HEK293T (cell line): ENCODE results near the gene PCNX2.

Experiments used
- ARNT ChIP-seq: fragments of 450-650 bp; IDR thresholded peaks from 2 replicates; pipeline ENCODE4 v1.6.1; 2017; ENCODE audit warnings: mild to moderate bottlenecking
- BHLHE40 ChIP-seq: fragments of 450-650 bp; IDR thresholded peaks from 2 replicates; pipeline ENCODE4 v1.6.1; 2016; ENCODE audit warnings: mild to moderate bottlenecking, moderate library complexity, borderline replicate concordance
- CTBP1 ChIP-seq: fragments of 450-650 bp; IDR thresholded peaks from 2 replicates; pipeline ENCODE4 v1.6.1; 2016; ENCODE audit warnings: borderline replicate concordance
- ELF4 ChIP-seq: fragments of 450-650 bp; IDR thresholded peaks from 2 replicates; pipeline ENCODE4 v1.6.1; 2017; ENCODE audit warnings: antibody characterized with exemption
- FOXA1 ChIP-seq: fragments of 450-650 bp; IDR thresholded peaks from 2 replicates; pipeline ENCODE4 v1.6.1; 2016; ENCODE audit warnings: mild to moderate bottlenecking
- FOXM1 ChIP-seq: fragments of 450-650 bp; IDR thresholded peaks from 2 replicates; pipeline ENCODE4 v1.6.1; 2017; ENCODE audit warnings: mild to moderate bottlenecking, borderline replicate concordance
- HDGF ChIP-seq: fragments of 450-650 bp; IDR thresholded peaks from 2 replicates; pipeline ENCODE4 v1.6.1; 2017; ENCODE audit warnings: antibody characterized with exemption, borderline replicate concordance
- L3MBTL2 ChIP-seq: fragments of 450-650 bp; conservative IDR thresholded peaks from 2 replicates; pipeline ENCODE4 v1.6.1; 2016; ENCODE audit warnings: mild to moderate bottlenecking
- SP1 ChIP-seq: fragments of 450-650 bp; IDR thresholded peaks from 2 replicates; pipeline ENCODE4 v1.6.1; 2017
- SUZ12 ChIP-seq: fragments of 450-650 bp; IDR thresholded peaks from 2 replicates; pipeline ENCODE4 v1.6.1; 2016; ENCODE audit warnings: mild to moderate bottlenecking
- TARDBP ChIP-seq: fragments of 450-650 bp; IDR thresholded peaks from 2 replicates; pipeline ENCODE4 v1.6.1; 2016
- ZNF384 ChIP-seq: fragments of 450-650 bp; IDR thresholded peaks from 2 replicates; pipeline ENCODE4 v1.6.1; 2016

DNA sequence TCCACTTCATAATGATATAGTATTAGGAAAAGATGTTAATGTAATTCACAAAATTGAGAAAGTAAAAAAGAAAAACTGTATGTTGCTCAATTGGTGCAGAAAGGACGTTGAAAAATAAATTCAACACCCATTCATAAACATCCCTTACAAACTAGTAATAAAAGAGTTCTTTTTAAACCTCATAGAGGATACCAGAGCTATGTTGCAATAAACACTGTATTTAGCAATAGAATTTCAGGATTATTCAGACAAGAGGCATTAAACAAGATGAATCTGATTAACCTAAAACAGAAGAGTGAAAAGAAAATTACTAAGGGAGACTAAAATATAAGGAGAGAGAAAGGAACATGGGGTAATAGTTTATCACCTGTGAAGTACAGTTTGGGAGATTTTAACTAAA, 190.3 kb downstream of the PCNX2 start:
- TF ChIP-seq SP1 (no peak), HDGF (no peak), TARDBP (no peak), FOXM1 (no peak), ELF4 (no peak), FOXA1 (no peak), ZNF384 (no peak), BHLHE40 (no peak), ARNT (no peak), L3MBTL2 (no peak), CTBP1 (no peak), SUZ12 (no peak)
